ENCODE data around the gene RPL37. TPM values are rescaled to one million over a fixed set of nuclear protein-coding genes. Genes with fewer than 3 reads are reported as not detected.
"Not testable (repeated sequence)": the region's sequence is repeated elsewhere in the genome, so short reads cannot be mapped to it uniquely, and the experiment has no call there.

The RPL37 gene
- total and polyA plus RNA-seq, 9 of the 15 experiments (the other 6 are each of a cell fraction or from before 2014, with no cell fraction given): 2,342 to 7,963 (median 4,091) TPM

DNA sequence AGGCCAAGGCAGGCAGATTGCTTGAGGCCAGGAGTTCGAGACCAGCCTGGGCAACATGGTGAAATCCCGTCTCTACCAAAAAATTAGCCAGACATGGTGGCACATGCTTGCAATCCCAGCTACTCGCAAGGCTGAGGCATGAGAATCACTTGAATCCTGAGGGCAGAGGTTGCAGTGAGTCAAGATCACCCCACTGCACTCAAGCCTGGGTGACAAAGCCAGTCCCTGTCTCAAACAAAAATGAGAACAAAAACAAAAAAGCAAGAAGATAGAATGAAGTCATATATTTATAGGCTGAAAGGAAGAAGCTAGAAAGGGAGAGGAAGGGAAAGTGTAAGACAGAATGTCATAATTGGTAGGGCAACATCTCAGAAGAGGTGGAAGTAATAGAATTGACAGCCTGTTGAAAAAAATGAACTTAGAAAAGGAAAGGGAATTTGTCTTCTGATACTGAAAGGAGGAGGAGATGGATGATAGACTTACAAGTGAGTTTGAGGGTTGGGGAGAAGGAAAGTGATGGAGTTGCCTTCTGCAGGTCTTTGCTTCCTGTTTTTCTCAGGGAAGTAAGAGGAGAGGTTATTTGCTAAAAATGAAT, 38.4 kb upstream of the RPL37 start (continued):
- TF ChIP-seq, protein P1, sequence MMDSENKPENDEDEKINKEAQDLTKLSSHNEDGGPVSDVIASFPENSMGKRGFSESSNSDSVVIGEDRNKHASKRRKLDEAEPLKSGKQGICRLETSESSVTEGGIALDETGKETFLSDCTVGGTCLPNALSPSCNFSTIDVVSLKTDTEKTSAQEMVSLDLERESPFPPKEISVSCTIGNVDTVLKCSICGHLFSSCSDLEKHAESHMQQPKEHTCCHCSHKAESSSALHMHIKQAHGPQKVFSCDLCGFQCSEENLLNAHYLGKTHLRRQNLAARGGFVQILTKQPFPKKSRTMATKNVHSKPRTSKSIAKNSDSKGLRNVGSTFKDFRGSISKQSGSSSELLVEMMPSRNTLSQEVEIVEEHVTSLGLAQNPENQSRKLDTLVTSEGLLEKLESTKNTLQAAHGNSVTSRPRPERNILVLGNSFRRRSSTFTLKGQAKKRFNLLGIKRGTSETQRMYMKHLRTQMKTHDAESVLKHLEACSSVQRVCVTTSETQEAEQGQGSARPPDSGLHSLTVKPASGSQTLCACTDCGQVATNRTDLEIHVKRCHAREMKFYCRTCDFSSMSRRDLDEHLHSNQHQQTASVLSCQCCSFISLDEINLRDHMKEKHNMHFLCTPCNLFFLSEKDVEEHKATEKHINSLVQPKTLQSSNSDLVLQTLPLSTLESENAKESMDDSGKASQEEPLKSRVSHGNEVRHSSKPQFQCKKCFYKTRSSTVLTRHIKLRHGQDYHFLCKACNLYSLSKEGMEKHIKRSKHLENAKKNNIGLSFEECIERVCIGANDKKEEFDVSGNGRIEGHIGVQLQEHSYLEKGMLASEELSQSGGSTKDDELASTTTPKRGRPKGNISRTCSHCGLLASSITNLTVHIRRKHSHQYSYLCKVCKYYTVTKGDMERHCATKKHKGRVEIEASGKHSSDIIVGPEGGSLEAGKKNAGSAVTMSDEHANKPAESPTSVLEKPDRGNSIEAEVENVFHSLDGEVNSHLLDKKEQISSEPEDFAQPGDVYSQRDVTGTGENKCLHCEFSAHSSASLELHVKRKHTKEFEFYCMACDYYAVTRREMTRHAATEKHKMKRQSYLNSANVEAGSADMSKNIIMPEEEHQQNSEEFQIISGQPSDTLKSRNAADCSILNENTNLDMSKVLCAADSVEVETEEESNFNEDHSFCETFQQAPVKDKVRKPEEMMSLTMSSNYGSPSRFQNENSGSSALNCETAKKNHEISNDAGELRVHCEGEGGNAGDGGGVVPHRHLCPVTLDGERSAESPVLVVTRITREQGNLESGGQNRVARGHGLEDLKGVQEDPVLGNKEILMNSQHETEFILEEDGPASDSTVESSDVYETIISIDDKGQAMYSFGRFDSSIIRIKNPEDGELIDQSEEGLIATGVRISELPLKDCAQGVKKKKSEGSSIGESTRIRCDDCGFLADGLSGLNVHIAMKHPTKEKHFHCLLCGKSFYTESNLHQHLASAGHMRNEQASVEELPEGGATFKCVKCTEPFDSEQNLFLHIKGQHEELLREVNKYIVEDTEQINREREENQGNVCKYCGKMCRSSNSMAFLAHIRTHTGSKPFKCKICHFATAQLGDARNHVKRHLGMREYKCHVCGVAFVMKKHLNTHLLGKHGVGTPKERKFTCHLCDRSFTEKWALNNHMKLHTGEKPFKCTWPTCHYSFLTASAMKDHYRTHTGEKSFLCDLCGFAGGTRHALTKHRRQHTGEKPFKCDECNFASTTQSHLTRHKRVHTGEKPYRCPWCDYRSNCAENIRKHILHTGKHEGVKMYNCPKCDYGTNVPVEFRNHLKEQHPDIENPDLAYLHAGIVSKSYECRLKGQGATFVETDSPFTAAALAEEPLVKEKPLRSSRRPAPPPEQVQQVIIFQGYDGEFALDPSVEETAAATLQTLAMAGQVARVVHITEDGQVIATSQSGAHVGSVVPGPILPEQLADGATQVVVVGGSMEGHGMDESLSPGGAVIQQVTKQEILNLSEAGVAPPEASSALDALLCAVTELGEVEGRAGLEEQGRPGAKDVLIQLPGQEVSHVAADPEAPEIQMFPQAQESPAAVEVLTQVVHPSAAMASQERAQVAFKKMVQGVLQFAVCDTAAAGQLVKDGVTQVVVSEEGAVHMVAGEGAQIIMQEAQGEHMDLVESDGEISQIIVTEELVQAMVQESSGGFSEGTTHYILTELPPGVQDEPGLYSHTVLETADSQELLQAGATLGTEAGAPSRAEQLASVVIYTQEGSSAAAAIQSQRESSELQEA (IDR thresholded peaks at IDR 0.05; ENCODE audit: low read depth): no peak
- no peak for TF ChIP-seq ZNF174 (CRISPR knock-in tag; IDR thresholded peaks at IDR 0.05)
- TF ChIP-seq ILK (tag; IDR thresholded peaks at IDR 0.05; ENCODE audit: borderline replicate concordance, low read depth): no peak
- no peak for TF ChIP-seq KLF6 (CRISPR knock-in tag; IDR thresholded peaks at IDR 0.05; ENCODE audit: borderline replicate concordance)
- TF ChIP-seq ZNF695 (CRISPR knock-in tag; IDR thresholded peaks at IDR 0.05): no peak
- TF ChIP-seq, protein P2, sequence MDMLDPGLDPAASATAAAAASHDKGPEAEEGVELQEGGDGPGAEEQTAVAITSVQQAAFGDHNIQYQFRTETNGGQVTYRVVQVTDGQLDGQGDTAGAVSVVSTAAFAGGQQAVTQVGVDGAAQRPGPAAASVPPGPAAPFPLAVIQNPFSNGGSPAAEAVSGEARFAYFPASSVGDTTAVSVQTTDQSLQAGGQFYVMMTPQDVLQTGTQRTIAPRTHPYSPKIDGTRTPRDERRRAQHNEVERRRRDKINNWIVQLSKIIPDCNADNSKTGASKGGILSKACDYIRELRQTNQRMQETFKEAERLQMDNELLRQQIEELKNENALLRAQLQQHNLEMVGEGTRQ (CRISPR knock-in tag; IDR thresholded peaks at IDR 0.05): no peak

DNA sequence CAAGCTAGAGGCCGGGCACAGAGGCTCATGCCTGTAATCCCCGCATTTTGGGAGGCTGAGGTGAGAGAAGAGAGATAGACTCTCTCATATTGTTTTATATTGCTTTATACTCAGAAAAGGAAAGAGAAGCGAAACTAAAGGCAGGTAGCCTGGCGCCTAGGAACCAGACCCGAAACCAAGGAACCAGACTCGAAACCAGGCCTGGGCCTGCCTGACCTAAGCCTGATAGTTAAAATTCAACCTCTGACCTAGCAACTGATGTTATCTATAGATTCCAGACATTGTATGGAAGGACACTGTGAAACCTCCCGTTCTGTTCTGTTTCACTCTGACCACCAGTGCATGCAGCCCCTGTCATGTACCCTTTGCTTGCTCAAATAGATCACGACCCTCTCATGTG, 37.2 kb upstream of the RPL37 start:
- BruUV-seq (replicated peaks); H3K27me3 ChIP-seq (ENCODE audit: control insufficient read depth in 2 of 2, insufficient read depth in 2 of 2, low read length in 2 of 2); DNase-seq (ENCODE audit: extremely low read depth in 1 of 4, low spot score in 3 of 4); H3K4me1 ChIP-seq (replicated peaks in 1 of 2; ENCODE audit: control insufficient read depth in 2 of 2, insufficient read depth in 2 of 2, low read length in 2 of 2); H3K9me3 ChIP-seq (replicated peaks; ENCODE audit: control insufficient read depth, insufficient read depth, low read depth, low read length); POLR2A ChIA-PET; ATAC-seq; H3K27ac ChIP-seq (ENCODE audit: extremely low read depth, low read depth, low read length); H3K79me2 ChIP-seq (ENCODE audit: control insufficient read depth, insufficient read depth, low read length); H3K36me3 ChIP-seq (ENCODE audit: control insufficient read depth, insufficient read depth, low read length); H4K20me1 ChIP-seq (replicated peaks; ENCODE audit: control insufficient read depth, insufficient read depth, low read length); CTCF ChIA-PET (ENCODE audit: low intra/inter-chr PET ratio); H3K4me3 ChIP-seq; H3K4me2 ChIP-seq (ENCODE audit: insufficient read depth, low read length); FAIRE-seq; H3K9ac ChIP-seq (ENCODE audit: insufficient read depth in 1 of 2, low read depth in 2 of 2, low read length in 2 of 2); H3K9me1 ChIP-seq (ENCODE audit: control insufficient read depth, insufficient read depth, low read length); H2AFZ ChIP-seq (ENCODE audit: low read depth, low read length); in situ Hi-C loops (cut with MboI): not testable (repeated sequence)
- intact Hi-C loops (cut with micrococcal nuclease): loop anchor here (10.0 kb wide), 1 partner anchor 1157 kb away; no protein-coding TSS in a partner anchor
- 49% methylated on average over 8 of the region's 8 CpGs for WGBS (ENCODE audit: insufficient coverage, low coverage, missing lambda C conversion rate)
